GM12891 (cell line): Measurements from ENCODE around the gene SLC2A13.

ENCODE experiments used
- PAX5 ChIP-seq: IDR thresholded peaks from 2 replicates; pipeline ENCODE4 v1.6.1; 2011; ENCODE audit warnings: low read length, moderate library complexity, mild to moderate bottlenecking; ENCODE audit not compliant: insufficient read depth, severe bottlenecking
- POLR2A ChIP-seq: IDR thresholded peaks from 2 replicates; pipeline ENCODE4 v1.6.1; 2011; ENCODE audit warnings: low read depth, low read length, control low read depth
- POLR2AphosphoS5 ChIP-seq: IDR thresholded peaks from 2 replicates; pipeline ENCODE4 v1.6.1; 2011; ENCODE audit warnings: low read depth, low read length, control low read depth
- POU2F2 ChIP-seq: IDR thresholded peaks from 2 replicates; pipeline ENCODE4 v1.6.1; 2011; ENCODE audit warnings: low read depth, mild to moderate bottlenecking, control low read depth, low read length, moderate library complexity
- SPI1 ChIP-seq: IDR thresholded peaks from 2 replicates; pipeline ENCODE4 v1.6.1; 2011; ENCODE audit warnings: low read depth, low read length, control low read depth
- TAF1 ChIP-seq: IDR thresholded peaks from 2 replicates; pipeline ENCODE4 v1.6.1; 2011; ENCODE audit warnings: low read depth, low read length, control low read depth

DNA sequence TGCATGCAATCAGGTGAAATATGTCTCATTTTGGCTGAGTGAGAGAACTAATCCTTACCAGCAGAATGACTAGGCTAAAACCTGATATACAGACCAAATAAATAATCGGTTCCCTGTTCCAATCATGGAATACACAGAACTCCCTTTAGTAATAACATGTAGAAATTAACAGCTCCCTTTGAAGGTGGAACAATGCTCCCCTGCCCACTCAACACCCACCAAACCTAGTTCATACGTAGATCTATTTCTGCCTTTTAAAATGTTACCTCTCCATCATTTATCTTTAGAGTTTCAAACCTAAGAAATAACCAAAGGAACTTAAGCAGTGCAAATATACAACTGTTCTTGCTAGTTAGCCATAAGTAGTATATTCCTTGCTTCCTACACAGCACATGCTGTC lies 332.6 kb downstream of the SLC2A13 start:
- no peak for TF ChIP-seq POLR2A
- no peak for TF ChIP-seq POU2F2
- no peak for TF ChIP-seq POLR2AphosphoS5
- TF ChIP-seq TAF1, result no peak
- no peak for TF ChIP-seq SPI1
- TF ChIP-seq PAX5, result no peak
